Ovary (tissue), 3 donors: ENCODE measurements around the gene BTBD9.

Experiments
- CTCF ChIP-seq, 3 donors: fragments of 450-650 bp in 2 of 3; fragments of 200-600 bp in 1 of 3; IDR thresholded peaks; one replicate each; pipeline versions ENCODE4 v1.5.1 to v1.8.0; 2016 to 2022; ENCODE audit warnings: antibody characterized with exemption in 3 of 3, mild to moderate bottlenecking in 1 of 3
- EP300 ChIP-seq: sonication (generic); formaldehyde crosslinking; IDR thresholded peaks from one replicate; pipeline ENCODE4 v1.6.1; 2017; ENCODE audit warnings: antibody characterized with exemption
- POLR2A ChIP-seq: fragments of 450-650 bp; IDR thresholded peaks from one replicate; pipeline ENCODE4 v1.6.1; 2017; ENCODE audit warnings: antibody characterized with exemption, mild to moderate bottlenecking, moderate library complexity
- donor health status: DM: no; HTN: no; CAD: no.

GRCh38 chr6:38639498-38640215, at the start of gene BTBD9:
- TF ChIP-seq CTCF (IDR thresholded peaks at IDR 0.05): no peak
- TF ChIP-seq EP300: no peak
- peak; percentile 55 for TF ChIP-seq POLR2A
